ENCODE results near the gene METTL17.
A peak's percentile ranks its signal among the peaks of the same experiment; 100 is the strongest.
"Not testable (repeated sequence)": the region's sequence is repeated elsewhere in the genome, so short reads cannot be mapped to it uniquely, and the experiment has no call there.

METTL17 gene, protein sequence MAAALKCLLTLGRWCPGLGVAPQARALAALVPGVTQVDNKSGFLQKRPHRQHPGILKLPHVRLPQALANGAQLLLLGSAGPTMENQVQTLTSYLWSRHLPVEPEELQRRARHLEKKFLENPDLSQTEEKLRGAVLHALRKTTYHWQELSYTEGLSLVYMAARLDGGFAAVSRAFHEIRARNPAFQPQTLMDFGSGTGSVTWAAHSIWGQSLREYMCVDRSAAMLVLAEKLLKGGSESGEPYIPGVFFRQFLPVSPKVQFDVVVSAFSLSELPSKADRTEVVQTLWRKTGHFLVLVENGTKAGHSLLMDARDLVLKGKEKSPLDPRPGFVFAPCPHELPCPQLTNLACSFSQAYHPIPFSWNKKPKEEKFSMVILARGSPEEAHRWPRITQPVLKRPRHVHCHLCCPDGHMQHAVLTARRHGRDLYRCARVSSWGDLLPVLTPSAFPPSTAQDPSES

DNA sequence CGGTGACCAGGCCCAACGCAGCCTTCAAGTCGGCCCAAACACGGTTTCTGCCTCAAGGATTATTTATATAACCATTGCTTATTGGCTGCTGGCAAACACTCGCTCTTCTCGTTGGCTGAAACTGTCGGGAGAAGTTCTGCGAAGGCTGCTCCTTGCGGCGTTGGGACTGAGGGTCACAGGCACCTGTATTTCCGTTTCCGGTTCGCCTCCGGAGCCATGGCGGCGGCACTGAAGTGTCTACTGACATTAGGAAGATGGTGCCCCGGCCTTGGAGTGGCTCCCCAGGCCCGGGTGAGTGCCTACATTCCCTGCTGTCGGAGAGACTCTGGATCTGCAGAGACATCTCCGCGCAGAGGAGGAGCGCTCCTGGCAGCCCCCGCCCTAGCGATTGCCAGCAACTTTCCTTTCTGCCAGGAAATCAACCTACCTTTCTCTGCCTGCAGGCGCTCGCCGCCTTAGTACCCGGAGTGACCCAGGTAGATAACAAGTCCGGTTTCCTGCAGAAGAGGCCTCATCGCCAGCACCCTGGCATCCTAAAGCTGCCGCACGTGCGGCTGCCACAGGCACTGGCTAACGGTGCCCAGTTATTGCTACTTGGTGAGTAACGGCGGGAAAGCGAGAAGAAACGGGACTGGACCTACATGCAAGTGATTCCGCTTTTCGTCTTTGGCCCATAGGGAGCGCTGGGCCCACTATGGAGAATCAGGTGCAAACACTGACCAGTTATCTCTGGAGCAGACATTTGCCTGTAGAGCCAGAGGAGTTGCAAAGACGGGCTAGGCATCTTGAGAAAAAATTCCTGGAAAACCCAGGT lies at the start of gene METTL17:
TSS of gene METTL17 (plus strand) at position 194 of the 814 bp plus-strand sequence. CDS start at position 217, 23 bp downstream.
- Histone ChIP-seq H3K27ac (ENCODE audit: poor library complexity, severe bottlenecking) (peak within 1 kb of the TSS; percentile 78), H3K36me3 (ENCODE audit: low read depth) (peaks cover 48% of the 10 kb centered on the region), H3K9me3 (ENCODE audit: severe bottlenecking) (no peaks in the 10 kb centered on the region), H3K4me3 (ENCODE audit: severe bottlenecking) (peak within 1 kb of the TSS; percentile 89), H3K4me1 (ENCODE audit: insufficient read depth, poor library complexity, severe bottlenecking) (peaks cover 37% of the 10 kb centered on the region), H3K27me3 (ENCODE audit: insufficient read depth, poor library complexity, severe bottlenecking) (no peaks in the 10 kb centered on the region)
- peak; percentile 88 for ATAC-seq (ENCODE audit: low read depth)
- TF ChIP-seq, protein P1, sequence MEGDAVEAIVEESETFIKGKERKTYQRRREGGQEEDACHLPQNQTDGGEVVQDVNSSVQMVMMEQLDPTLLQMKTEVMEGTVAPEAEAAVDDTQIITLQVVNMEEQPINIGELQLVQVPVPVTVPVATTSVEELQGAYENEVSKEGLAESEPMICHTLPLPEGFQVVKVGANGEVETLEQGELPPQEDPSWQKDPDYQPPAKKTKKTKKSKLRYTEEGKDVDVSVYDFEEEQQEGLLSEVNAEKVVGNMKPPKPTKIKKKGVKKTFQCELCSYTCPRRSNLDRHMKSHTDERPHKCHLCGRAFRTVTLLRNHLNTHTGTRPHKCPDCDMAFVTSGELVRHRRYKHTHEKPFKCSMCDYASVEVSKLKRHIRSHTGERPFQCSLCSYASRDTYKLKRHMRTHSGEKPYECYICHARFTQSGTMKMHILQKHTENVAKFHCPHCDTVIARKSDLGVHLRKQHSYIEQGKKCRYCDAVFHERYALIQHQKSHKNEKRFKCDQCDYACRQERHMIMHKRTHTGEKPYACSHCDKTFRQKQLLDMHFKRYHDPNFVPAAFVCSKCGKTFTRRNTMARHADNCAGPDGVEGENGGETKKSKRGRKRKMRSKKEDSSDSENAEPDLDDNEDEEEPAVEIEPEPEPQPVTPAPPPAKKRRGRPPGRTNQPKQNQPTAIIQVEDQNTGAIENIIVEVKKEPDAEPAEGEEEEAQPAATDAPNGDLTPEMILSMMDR (IDR thresholded peaks at IDR 0.05; ENCODE audit: poor library complexity, severe bottlenecking) = peak; percentile 78
- peak; percentile 97 for DNase-seq (ENCODE audit: low spot score)

DNA sequence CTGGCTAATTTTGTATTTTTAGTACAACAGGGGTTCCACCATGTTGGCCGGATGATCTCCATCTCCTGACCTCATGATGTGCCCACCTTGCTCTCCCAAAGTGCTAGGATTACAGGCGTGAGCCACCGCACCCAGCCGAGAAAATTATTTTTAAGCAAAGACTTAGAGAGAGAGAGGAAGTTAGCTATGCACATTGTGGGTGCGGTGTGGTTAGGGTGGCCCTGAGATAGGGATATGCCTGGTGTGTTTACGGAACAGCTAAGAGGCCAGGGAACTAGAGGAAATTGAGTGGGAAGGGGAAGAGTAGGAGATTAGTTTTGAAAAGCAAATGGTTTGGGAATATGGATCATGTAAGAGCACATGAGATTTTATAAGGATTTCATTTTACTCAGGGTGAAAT lies 44.6 kb upstream of the METTL17 start:
- not testable (repeated sequence) for DNase-seq (ENCODE audit: low spot score); H3K9me3 ChIP-seq (ENCODE audit: severe bottlenecking); H3K4me3 ChIP-seq (ENCODE audit: severe bottlenecking); H3K4me1 ChIP-seq (ENCODE audit: insufficient read depth, poor library complexity, severe bottlenecking); H3K36me3 ChIP-seq (ENCODE audit: low read depth); ATAC-seq (ENCODE audit: low read depth); H3K27ac ChIP-seq (ENCODE audit: poor library complexity, severe bottlenecking)
- H3K27me3 ChIP-seq (ENCODE audit: insufficient read depth, poor library complexity, severe bottlenecking) = peaks cover 29% of the 10 kb centered on the region

- not testable (repeated sequence) for H3K9me3 ChIP-seq (ENCODE audit: severe bottlenecking); H3K4me3 ChIP-seq (ENCODE audit: severe bottlenecking); H3K36me3 ChIP-seq (ENCODE audit: low read depth); DNase-seq (ENCODE audit: low spot score); ATAC-seq (ENCODE audit: low read depth); H3K27ac ChIP-seq (ENCODE audit: poor library complexity, severe bottlenecking); H3K4me1 ChIP-seq (ENCODE audit: insufficient read depth, poor library complexity, severe bottlenecking)
- peaks cover 20% of the 10 kb centered on the region for H3K27me3 ChIP-seq (ENCODE audit: insufficient read depth, poor library complexity, severe bottlenecking)
Measured at GRCh38 chr14:20946707-20947106, 43.1 kb upstream of the METTL17 start.

DNA sequence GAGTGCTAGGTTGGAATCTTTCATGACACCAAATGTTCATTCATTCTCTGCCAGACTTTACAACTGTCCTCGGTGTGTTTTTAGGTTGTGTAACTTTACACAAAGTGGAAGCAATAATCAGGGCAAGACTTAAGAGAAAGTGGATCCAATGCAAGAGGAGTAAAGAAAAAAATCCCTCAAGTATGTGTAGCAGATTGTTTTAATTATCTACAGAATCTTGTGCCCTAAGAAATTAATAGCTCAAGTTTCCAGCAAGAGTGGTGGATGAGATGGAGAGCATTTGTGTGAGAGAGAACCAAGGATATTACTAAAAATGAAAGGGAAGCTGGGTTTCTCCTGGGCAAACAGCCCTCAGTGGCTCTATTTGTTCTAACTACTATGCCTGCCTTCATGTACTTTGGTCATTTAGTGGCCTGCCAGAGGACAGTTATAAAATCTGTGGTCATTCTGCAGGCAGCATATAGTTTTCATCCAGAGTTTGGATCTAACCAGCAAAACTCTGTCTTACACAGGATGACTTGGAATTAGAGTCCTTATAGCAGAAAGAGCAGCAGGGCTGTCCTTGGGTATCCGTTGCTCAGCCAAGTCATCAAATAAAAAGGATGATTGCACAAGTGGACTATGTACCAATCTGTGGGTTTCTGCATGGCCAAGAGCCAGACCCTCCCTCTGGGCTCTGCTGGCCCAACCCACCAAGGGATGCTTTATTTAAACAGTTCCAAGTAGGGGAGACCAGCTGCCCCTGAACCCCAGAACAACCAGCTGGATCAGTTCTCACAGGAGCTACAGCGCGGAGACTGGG lies 34.8 kb upstream of the METTL17 start, which contains the start of gene RNASE2:
TSS of gene RNASE2 (plus strand) at position 752 of the 802 bp plus-strand sequence. CDS start 285 bp downstream, outside the sequence.
- H3K27ac ChIP-seq (ENCODE audit: poor library complexity, severe bottlenecking); H3K4me1 ChIP-seq (ENCODE audit: insufficient read depth, poor library complexity, severe bottlenecking); DNase-seq (ENCODE audit: low spot score); H3K27me3 ChIP-seq (ENCODE audit: insufficient read depth, poor library complexity, severe bottlenecking); H3K4me3 ChIP-seq (ENCODE audit: severe bottlenecking); H3K36me3 ChIP-seq (ENCODE audit: low read depth); H3K9me3 ChIP-seq (ENCODE audit: severe bottlenecking): not testable (repeated sequence)
- ATAC-seq (ENCODE audit: low read depth) = peak; percentile 29; the same call in 1 of the 3 replicates

- DNase-seq (ENCODE audit: low spot score); H3K4me1 ChIP-seq (ENCODE audit: insufficient read depth, poor library complexity, severe bottlenecking); H3K9me3 ChIP-seq (ENCODE audit: severe bottlenecking); ATAC-seq (ENCODE audit: low read depth); H3K36me3 ChIP-seq (ENCODE audit: low read depth); H3K4me3 ChIP-seq (ENCODE audit: severe bottlenecking); H3K27ac ChIP-seq (ENCODE audit: poor library complexity, severe bottlenecking); H3K27me3 ChIP-seq (ENCODE audit: insufficient read depth, poor library complexity, severe bottlenecking): not testable (repeated sequence)
Measured at GRCh38 chr14:20955538-20955873, 34.3 kb upstream of the METTL17 start.

- no peaks in the 10 kb centered on the region for H3K9me3 ChIP-seq (ENCODE audit: severe bottlenecking)
- no peak overlapping the region for H3K27ac ChIP-seq (ENCODE audit: poor library complexity, severe bottlenecking)
- H3K36me3 ChIP-seq (ENCODE audit: low read depth) = no peaks in the 10 kb centered on the region
- ATAC-seq (ENCODE audit: low read depth) (no peak), DNase-seq (ENCODE audit: low spot score) (no peak)
- H3K4me3 ChIP-seq (ENCODE audit: severe bottlenecking) = no peak overlapping the region
- H3K4me1 ChIP-seq (ENCODE audit: insufficient read depth, poor library complexity, severe bottlenecking) = peaks cover 6% of the 10 kb centered on the region
- TF ChIP-seq, protein P1 (IDR thresholded peaks at IDR 0.05; ENCODE audit: poor library complexity, severe bottlenecking) = no peak
- peaks cover 2% of the 10 kb centered on the region for H3K27me3 ChIP-seq (ENCODE audit: insufficient read depth, poor library complexity, severe bottlenecking)
Measured at GRCh38 chr14:20956376-20956976, 33.3 kb upstream of the METTL17 start.

- not testable (repeated sequence) for H3K27ac ChIP-seq (ENCODE audit: poor library complexity, severe bottlenecking); H3K9me3 ChIP-seq (ENCODE audit: severe bottlenecking); H3K4me3 ChIP-seq (ENCODE audit: severe bottlenecking); H3K36me3 ChIP-seq (ENCODE audit: low read depth); H3K27me3 ChIP-seq (ENCODE audit: insufficient read depth, poor library complexity, severe bottlenecking); DNase-seq (ENCODE audit: low spot score); H3K4me1 ChIP-seq (ENCODE audit: insufficient read depth, poor library complexity, severe bottlenecking); ATAC-seq (ENCODE audit: low read depth)
Measured at GRCh38 chr14:20958946-20959345, 30.8 kb upstream of the METTL17 start.

Data from RWPE2 (cell line).